22Rv1 (cell line): ENCODE data around the gene CTXN2.

Source experiments
- H3K27ac ChIP-seq: fragments of 450-650 bp; 2 replicates; pipeline ENCODE4 v1.5.1; 2017
- ZFX ChIP-seq: fragments of 450-650 bp; IDR thresholded peaks from 2 replicates; pipeline ENCODE4 v1.6.1; 2017; ENCODE audit warnings: antibody characterized with exemption, borderline replicate concordance
- TF ChIP-seq, protein P1 (sequence below): fragments of 450-650 bp; IDR thresholded peaks from 2 replicates; pipeline ENCODE4 v1.5.1; 2017; ENCODE audit warnings: mild to moderate bottlenecking

CTXN2 gene

DNA sequence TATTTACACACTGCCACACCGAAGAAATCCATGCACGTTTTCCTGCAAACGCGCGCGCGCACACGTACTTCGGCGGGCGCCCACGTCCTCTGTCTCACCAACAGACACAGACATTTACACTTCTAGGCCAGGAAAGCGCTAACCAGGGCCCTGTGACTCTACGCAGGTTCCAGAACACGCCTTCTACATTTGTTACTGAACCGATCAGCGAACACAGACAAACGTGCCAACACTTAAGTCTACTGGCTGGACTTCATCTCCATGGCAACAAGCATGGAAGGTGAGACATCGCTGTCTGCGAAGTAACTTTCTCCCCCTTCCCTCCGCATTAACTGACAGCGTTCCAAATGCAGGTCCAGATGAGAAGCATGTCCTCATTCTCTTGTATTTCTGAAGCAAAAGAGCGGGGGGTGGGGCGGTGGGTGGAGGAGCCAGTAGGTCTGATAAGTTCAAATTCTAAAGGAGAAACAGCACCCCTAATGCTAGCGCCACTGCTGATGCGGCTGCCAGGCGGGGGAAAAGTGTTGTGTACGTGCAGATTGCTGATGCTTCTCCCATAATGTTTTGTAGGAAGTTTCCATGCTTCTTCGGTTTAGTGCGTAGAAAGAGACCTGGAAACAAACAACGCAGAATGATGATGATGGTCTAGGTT is at the start of gene CTXN2:
Gene CTXN2 (plus strand): TSS at position 92 of the 652 bp plus-strand sequence. CDS start 9,636 bp downstream, outside the sequence.
- no peak within 1 kb of the TSS for H3K27ac ChIP-seq
- TF ChIP-seq ZFX = no peak
- TF ChIP-seq, protein P1, sequence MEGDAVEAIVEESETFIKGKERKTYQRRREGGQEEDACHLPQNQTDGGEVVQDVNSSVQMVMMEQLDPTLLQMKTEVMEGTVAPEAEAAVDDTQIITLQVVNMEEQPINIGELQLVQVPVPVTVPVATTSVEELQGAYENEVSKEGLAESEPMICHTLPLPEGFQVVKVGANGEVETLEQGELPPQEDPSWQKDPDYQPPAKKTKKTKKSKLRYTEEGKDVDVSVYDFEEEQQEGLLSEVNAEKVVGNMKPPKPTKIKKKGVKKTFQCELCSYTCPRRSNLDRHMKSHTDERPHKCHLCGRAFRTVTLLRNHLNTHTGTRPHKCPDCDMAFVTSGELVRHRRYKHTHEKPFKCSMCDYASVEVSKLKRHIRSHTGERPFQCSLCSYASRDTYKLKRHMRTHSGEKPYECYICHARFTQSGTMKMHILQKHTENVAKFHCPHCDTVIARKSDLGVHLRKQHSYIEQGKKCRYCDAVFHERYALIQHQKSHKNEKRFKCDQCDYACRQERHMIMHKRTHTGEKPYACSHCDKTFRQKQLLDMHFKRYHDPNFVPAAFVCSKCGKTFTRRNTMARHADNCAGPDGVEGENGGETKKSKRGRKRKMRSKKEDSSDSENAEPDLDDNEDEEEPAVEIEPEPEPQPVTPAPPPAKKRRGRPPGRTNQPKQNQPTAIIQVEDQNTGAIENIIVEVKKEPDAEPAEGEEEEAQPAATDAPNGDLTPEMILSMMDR = no peak

DNA sequence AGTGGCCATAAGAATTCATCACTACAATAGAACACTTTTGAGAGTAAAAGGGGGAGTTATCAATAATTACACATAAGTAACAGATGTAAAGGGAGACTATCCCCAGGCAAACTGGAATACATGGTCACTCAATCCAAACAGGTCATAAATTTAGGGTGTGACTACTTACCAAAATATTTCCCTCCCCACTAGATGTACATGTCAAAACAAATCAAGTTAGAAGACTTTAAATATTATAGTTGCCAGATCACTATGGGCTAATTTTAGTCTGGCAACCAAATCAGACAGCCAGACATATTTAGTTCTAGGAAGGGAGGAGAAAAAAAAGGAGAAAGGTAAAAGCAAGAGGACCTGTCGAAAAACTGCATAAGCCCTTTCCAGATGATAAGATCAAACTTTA is 47.6 kb upstream of the CTXN2 start:
- TF ChIP-seq, protein P1 = no peak
- TF ChIP-seq ZFX = no peak
- no peak overlapping the region for H3K27ac ChIP-seq

DNA sequence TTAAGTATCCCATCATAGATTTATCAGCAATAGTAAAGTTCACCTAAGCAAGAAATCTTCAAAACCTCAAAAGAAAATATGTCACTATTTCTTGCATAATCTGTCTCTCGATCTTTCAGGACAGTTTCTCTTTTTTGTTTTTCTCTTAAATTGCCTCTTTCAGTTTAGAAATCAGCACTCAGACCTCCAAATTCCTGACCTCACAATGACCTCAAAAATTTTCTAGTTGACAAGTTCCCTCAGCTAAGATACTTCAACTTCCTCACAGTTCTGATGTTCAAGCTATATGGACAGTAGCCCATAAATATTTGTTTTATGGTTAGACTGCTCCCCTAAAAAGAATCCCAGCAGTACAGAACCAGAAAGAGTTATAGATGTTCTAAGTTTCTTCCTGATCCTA is 46.6 kb upstream of the CTXN2 start:
- no peak for TF ChIP-seq ZFX
- TF ChIP-seq, protein P1 = no peak
- no peak overlapping the region for H3K27ac ChIP-seq

DNA sequence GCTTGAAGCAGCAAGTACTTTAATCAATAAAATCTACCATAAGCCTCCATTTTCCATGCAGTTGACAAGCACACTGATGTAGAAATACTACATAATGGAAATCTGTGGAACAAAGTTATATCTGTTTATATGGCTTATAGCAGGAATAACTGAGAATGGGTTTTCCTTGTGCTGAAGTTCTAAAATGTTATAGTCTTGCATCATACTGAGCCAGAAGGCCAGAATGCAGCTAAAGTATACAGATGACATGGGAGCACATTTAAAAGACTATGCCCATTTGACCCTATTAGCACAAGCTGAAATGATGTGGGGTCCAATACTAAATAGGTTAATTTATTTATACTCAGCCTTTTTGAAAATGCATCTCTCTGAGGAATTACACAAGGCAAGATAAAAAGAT is 45.5 kb upstream of the CTXN2 start:
- no peak overlapping the region for H3K27ac ChIP-seq
- TF ChIP-seq, protein P1 = no peak
- no peak for TF ChIP-seq ZFX

DNA sequence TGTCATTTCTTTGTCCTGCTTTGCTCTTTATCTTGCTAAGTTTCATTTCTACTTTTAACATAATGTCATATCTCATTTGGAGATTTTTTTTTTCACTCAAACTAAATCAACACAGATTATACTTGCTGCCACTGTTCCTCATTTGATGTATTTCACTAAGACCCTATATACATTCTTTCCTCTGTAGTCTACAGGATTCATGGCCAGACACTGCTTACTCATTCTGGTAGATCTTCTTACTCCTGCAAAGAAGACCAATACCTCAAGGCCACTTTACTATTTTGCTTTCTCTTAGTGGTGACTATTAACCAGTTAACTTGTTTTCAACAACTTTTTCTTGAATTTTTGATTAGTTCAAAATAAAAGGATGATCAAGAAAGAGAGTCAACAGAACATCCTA is 44.1 kb upstream of the CTXN2 start:
- H3K27ac ChIP-seq = no peak overlapping the region
- TF ChIP-seq ZFX = no peak
- TF ChIP-seq, protein P1 = no peak

DNA sequence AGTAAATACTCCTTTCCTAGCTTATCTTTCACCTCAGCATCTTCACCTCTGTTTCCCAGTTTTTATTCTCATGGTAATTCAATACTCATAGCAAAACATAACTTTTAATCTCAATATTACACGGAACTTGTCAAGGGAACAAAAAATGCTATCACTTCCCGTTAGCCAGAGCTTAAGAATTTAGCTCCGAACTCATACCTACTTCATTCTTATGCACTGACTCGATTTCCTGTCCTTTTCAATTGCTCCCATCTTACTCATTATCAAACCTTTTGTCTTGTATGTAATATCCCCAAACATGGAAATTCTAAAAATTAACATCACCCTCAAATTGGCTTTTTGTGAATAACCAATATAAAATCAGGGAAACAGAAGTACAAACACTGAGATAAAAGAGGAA is 41.6 kb upstream of the CTXN2 start:
- H3K27ac ChIP-seq = no peak overlapping the region

DNA sequence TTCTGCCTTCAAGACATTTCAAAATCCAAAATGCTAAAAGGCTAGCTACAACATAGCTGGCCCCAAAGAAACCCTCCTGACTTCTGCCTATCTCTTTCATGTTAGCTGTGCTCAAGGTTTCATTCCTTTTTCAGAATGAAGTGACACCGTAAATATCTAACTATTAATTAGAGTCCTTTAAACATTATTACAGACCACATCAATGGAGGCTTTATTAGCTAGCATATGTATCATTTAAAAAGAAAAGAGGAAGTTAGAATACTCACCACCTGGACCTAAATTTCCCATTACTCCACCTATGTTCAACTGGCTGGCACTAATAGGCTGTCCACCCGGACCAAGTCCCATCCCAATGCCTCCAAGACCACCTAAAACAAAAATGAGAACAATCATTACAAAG is 37.9 kb upstream of the CTXN2 start:
- H3K27ac ChIP-seq = no peak overlapping the region
- TF ChIP-seq, protein P1 = no peak

More for the DNA sequence above, 41.6 kb upstream of the CTXN2 start:
- no peak for TF ChIP-seq ZFX
- TF ChIP-seq, protein P1 = no peak
